Mesendoderm (in vitro differentiated cells): ENCODE measurements around the gene OSBPL3.

ENCODE experiments used
- DNase-seq: peaks from one replicate; pipeline ENCODE4 v3.0.0; 2013
- H2AK5ac ChIP-seq: 2 replicates; pipeline ENCODE4 v1.6.1; 2013; ENCODE audit warnings: low read length, inconsistent platforms
- H2BK120ac ChIP-seq: 2 replicates; pipeline ENCODE4 v1.6.1; 2013; ENCODE audit warnings: low read depth, mild to moderate bottlenecking, low read length, moderate library complexity, mixed read lengths
- H2BK15ac ChIP-seq: replicated peaks from 2 replicates; pipeline ENCODE4 v1.6.1; 2013; ENCODE audit warnings: low read depth, mild to moderate bottlenecking, moderate library complexity
- H2BK5ac ChIP-seq: 2 replicates; pipeline ENCODE4 v1.6.1; 2013; ENCODE audit warnings: low read length, inconsistent platforms
- H3K18ac ChIP-seq: 2 replicates; pipeline ENCODE4 v1.6.1; 2013; ENCODE audit warnings: mild to moderate bottlenecking, low read length, mixed read lengths
- H3K23ac ChIP-seq: one replicate; pipeline ENCODE4 v1.6.1; 2013; ENCODE audit warnings: low read length
- H3K27ac ChIP-seq: 2 replicates; pipeline ENCODE4 v1.5.1; 2013; ENCODE audit warnings: low read depth, mild to moderate bottlenecking, inconsistent platforms, low read length, moderate library complexity
- H3K27me3 ChIP-seq: 2 replicates; pipeline ENCODE4 v1.6.1; 2013; ENCODE audit warnings: low read length, control low read depth, mild to moderate bottlenecking, inconsistent platforms; ENCODE audit not compliant: insufficient read depth, poor library complexity
- H3K36me3 ChIP-seq: 2 replicates; pipeline ENCODE4 v1.6.1; 2013; ENCODE audit warnings: low read length, inconsistent platforms; ENCODE audit not compliant: control insufficient read depth, insufficient read depth
- H3K4ac ChIP-seq: one replicate; pipeline ENCODE4 v1.6.1; 2013; ENCODE audit warnings: low read depth, mild to moderate bottlenecking, low read length, moderate library complexity
- H3K4me1 ChIP-seq: 2 replicates; pipeline ENCODE4 v1.6.1; 2013; ENCODE audit warnings: low read depth, low read length, inconsistent platforms; ENCODE audit not compliant: control insufficient read depth
- H3K4me2 ChIP-seq: 2 replicates; pipeline ENCODE4 v1.6.1; 2013; ENCODE audit warnings: low read length
- H3K4me3 ChIP-seq: 2 replicates; pipeline ENCODE4 v1.5.1; 2013; ENCODE audit warnings: mild to moderate bottlenecking, low read length
- H3K56ac ChIP-seq: one replicate; pipeline ENCODE4 v1.6.1; 2013; ENCODE audit warnings: low read length
- H3K79me1 ChIP-seq: 2 replicates; pipeline ENCODE4 v1.6.1; 2013; ENCODE audit warnings: low read length, inconsistent platforms
- H3K79me2 ChIP-seq: 2 replicates; pipeline ENCODE4 v1.6.1; 2013; ENCODE audit warnings: mild to moderate bottlenecking, low read length; ENCODE audit not compliant: control insufficient read depth, insufficient read depth
- H3K9ac ChIP-seq: 2 replicates; pipeline ENCODE4 v1.6.1; 2013; ENCODE audit warnings: low read length, inconsistent platforms
- H4K5ac ChIP-seq: one replicate; pipeline ENCODE4 v1.6.1; 2013; ENCODE audit warnings: low read length
- H4K8ac ChIP-seq: one replicate; pipeline ENCODE4 v1.6.1; 2013; ENCODE audit warnings: low read depth, mild to moderate bottlenecking, control low read depth, low read length, moderate library complexity
- WGBS: extraction: QIAGEN DNeasy Blood & Tissue Kit; methylation state at CpG from one replicate; pipeline ENCODE4 v1.1.7; 2013; ENCODE audit warnings: low lambda C conversion rate, missing lambda C conversion rate; ENCODE audit not compliant: insufficient coverage; ENCODE audit errors: extremely low coverage; 5-methylcytosine and 5-hydroxymethylcytosine counted together

Gene OSBPL3

DNA sequence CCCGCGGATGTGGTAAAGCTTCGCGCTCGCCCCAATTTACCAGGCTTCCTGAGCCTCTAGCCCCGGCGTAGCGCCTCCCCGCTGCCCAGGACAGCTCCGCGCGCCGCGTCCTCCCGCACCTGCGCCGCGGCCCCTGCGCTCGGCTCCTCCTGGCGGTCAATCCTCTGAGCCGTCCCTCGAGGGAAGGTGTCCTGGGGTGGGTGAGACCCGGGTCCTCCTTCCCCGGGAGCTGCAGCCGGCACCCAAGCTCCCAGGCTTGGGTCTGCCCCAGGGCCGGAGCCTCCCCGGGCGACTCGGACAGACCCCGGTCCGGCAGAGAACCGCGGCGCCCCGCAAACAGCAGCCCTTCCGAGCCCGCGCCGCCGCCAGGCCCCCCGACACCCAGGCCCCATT is 512 bp downstream of the OSBPL3 start:
- Histone ChIP-seq H3K79me2 (peaks cover 1% of the 10 kb centered on the region), H3K27me3 (peaks cover 11% of the 10 kb centered on the region), H2AK5ac (no peak overlapping the region), H2BK5ac (no peak overlapping the region), H3K9ac (peak overlapping the region; percentile 77), H3K27ac (peak overlapping the region; percentile 84), H2BK120ac (no peak overlapping the region), H3K4me2 (peak overlapping the region; percentile 70), H4K5ac (no peak overlapping the region), H3K18ac (peak overlapping the region; percentile 79), H3K56ac (peak overlapping the region; percentile 85), H3K4me1 (peaks cover 9% of the 10 kb centered on the region), H3K4ac (peak overlapping the region; percentile 48), H3K4me3 (peak overlapping the region; percentile 53), H3K36me3 (no peaks in the 10 kb centered on the region), H4K8ac (peak overlapping the region; percentile 30), H2BK15ac (no peak overlapping the region), H3K79me1 (peaks cover 6% of the 10 kb centered on the region), H3K23ac (no peak overlapping the region)
- DNase-seq, result peak; percentile 79
- WGBS, result no CpG with 5 or more reads among the region's 42 CpGs

- Histone ChIP-seq H3K79me2 (peaks cover 1% of the 10 kb centered on the region), H3K4me2 (peak overlapping the region; percentile 70), H3K18ac (peak overlapping the region; percentile 79), H3K9ac (peak overlapping the region; percentile 77), H2BK5ac (peak overlapping the region; percentile 9), H2BK120ac (no peak overlapping the region), H4K8ac (no peak overlapping the region), H3K27me3 (peaks cover 11% of the 10 kb centered on the region), H3K27ac (peak overlapping the region; percentile 84), H3K36me3 (no peaks in the 10 kb centered on the region), H3K4ac (no peak overlapping the region), H3K4me1 (peaks cover 9% of the 10 kb centered on the region), H2BK15ac (no peak overlapping the region), H3K4me3 (peak overlapping the region; percentile 53), H2AK5ac (no peak overlapping the region), H3K56ac (peak overlapping the region; percentile 85), H3K79me1 (peaks cover 6% of the 10 kb centered on the region), H4K5ac (no peak overlapping the region), H3K23ac (no peak overlapping the region)
- WGBS, result no CpG with 5 or more reads among the region's 29 CpGs
- DNase-seq, result peak; percentile 56
Measured at GRCh38 chr7:24978843-24979469, 1.0 kb downstream of the OSBPL3 start.

GRCh38 chr7:24975644-24976260 is 4.2 kb downstream of the OSBPL3 start:
- H3K4me1 ChIP-seq, result peaks cover 20% of the 10 kb centered on the region
- no CpG with 5 or more reads among the region's 4 CpGs for WGBS
- no peak overlapping the region for H2BK5ac ChIP-seq
- no peak overlapping the region for H2AK5ac ChIP-seq
- no peak overlapping the region for H4K5ac ChIP-seq
- no peak overlapping the region for H3K23ac ChIP-seq
- no peak overlapping the region for H3K9ac ChIP-seq
- no peak overlapping the region for H3K27ac ChIP-seq
- H3K4me2 ChIP-seq, result no peak overlapping the region
- H3K79me2 ChIP-seq, result peaks cover 1% of the 10 kb centered on the region
- DNase-seq, result no peak
- no peak overlapping the region for H2BK15ac ChIP-seq
- no peak overlapping the region for H4K8ac ChIP-seq
- peaks cover under 1% of the 10 kb centered on the region for H3K27me3 ChIP-seq
- no peak overlapping the region for H2BK120ac ChIP-seq
- H3K79me1 ChIP-seq, result peaks cover 8% of the 10 kb centered on the region
- no peak overlapping the region for H3K4me3 ChIP-seq
- H3K56ac ChIP-seq, result peak overlapping the region; percentile 6
- H3K36me3 ChIP-seq, result no peaks in the 10 kb centered on the region
- H3K4ac ChIP-seq, result no peak overlapping the region
- H3K18ac ChIP-seq, result no peak overlapping the region

DNA sequence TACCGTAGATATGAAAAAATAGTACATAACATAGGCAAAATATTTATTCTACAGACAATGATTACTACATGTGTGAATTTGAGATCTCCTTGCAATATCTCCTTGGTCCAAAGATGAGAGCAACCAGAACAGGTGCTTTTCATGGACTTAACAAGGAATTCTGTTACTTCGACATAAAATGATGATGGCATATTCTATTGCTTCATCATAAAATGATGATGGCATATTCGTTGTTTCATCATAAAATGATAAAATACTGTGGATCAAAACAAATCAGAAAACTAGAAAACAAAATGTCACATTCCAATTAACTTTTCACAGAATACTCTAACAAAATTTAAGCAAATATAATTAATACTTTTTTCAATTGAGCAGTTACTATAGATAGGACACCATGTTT is 4.8 kb downstream of the OSBPL3 start:
- Histone ChIP-seq H3K79me1 (peaks cover 8% of the 10 kb centered on the region), H3K9ac (no peak overlapping the region), H3K4me1 (peaks cover 20% of the 10 kb centered on the region), H3K23ac (no peak overlapping the region), H4K8ac (no peak overlapping the region), H3K56ac (no peak overlapping the region), H4K5ac (no peak overlapping the region), H3K79me2 (peaks cover 1% of the 10 kb centered on the region), H2BK120ac (no peak overlapping the region), H3K36me3 (no peaks in the 10 kb centered on the region), H2BK15ac (no peak overlapping the region), H3K4me2 (no peak overlapping the region), H2AK5ac (no peak overlapping the region), H3K27me3 (no peaks in the 10 kb centered on the region), H3K4ac (no peak overlapping the region), H2BK5ac (no peak overlapping the region), H3K4me3 (no peak overlapping the region), H3K18ac (no peak overlapping the region), H3K27ac (no peak overlapping the region)
- WGBS, result no CpG with 5 or more reads among the region's 3 CpGs
- DNase-seq, result no peak

- no peak overlapping the region for H3K4me3 ChIP-seq
Measured at GRCh38 chr7:24974026-24974832, 5.7 kb downstream of the OSBPL3 start.

More at GRCh38 chr7:24974026-24974832, 5.7 kb downstream of the OSBPL3 start:
- H3K4ac ChIP-seq, result no peak overlapping the region
- H4K5ac ChIP-seq, result no peak overlapping the region
- H2AK5ac ChIP-seq, result no peak overlapping the region
- no peak overlapping the region for H4K8ac ChIP-seq
- H3K9ac ChIP-seq, result no peak overlapping the region
- H3K36me3 ChIP-seq, result no peaks in the 10 kb centered on the region
- no peak overlapping the region for H3K4me2 ChIP-seq
- no peak overlapping the region for H2BK5ac ChIP-seq
- H3K23ac ChIP-seq, result no peak overlapping the region
- WGBS, result no CpG with 5 or more reads among the region's 15 CpGs
- H3K4me1 ChIP-seq, result peaks cover 20% of the 10 kb centered on the region
- peaks cover 8% of the 10 kb centered on the region for H3K79me1 ChIP-seq
- peaks cover 4% of the 10 kb centered on the region for H3K79me2 ChIP-seq
- no peak overlapping the region for H2BK15ac ChIP-seq
- no peak overlapping the region for H3K18ac ChIP-seq
- DNase-seq, result no peak
- H3K56ac ChIP-seq, result no peak overlapping the region
- no peaks in the 10 kb centered on the region for H3K27me3 ChIP-seq
- no peak overlapping the region for H3K27ac ChIP-seq
- no peak overlapping the region for H2BK120ac ChIP-seq
